GM10248 (cell line): Measurements from ENCODE around the gene CXCR4.
"Not testable (repeated sequence)": the region's sequence is repeated elsewhere in the genome, so short reads cannot be mapped to it uniquely, and the experiment has no call there.

Experiments
- CTCF ChIA-PET: fragments of 300-600 bp; sonication (Branson Sonifier 250); formaldehyde crosslinking; extraction: SDS; loops from one replicate; lab custom pipeline; 2021; ENCODE audit warnings: antibody characterized with exemption; lab: Yijun Ruan, JAX
- POLR2A ChIA-PET: fragments of 350-650 bp; sonication (Branson Sonifier 250); formaldehyde crosslinking; extraction: SDS; loops from one replicate; lab custom pipeline; 2020; ENCODE audit warnings: antibody characterized with exemption; lab: Yijun Ruan, JAX
- DNase-seq: peaks from one replicate; pipeline ENCODE4 v3.0.0; 2012; ENCODE audit errors: extremely low spot score
- TF ChIP-seq, protein P1 (sequence below): IDR thresholded peaks from 2 replicates; pipeline ENCODE4 v1.5.1; 2012; ENCODE audit warnings: mild to moderate bottlenecking, low read depth; ENCODE audit errors: extremely low read depth, missing control alignments, control extremely low read depth

CXCR4 gene

DNA sequence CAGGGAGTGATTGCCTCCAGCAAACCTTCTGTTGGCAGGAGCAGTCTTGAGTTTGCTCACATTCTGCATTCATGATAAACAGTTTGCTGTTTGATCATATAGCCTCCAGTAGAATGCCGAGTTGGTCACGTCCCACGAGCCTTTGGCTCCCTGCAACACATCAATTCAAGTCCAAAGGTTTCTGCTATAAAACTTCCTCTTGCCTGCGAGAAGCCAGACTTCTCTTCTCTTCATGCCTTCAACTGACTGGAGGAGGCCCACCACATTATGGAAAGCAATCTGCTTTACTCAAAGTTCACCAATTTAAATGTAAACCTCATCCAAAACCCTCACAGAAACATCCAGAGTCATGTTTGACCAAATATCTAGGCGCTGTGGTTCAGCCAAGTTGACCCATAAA lies 40.8 kb downstream of the CXCR4 start:
- TF ChIP-seq, protein P1, sequence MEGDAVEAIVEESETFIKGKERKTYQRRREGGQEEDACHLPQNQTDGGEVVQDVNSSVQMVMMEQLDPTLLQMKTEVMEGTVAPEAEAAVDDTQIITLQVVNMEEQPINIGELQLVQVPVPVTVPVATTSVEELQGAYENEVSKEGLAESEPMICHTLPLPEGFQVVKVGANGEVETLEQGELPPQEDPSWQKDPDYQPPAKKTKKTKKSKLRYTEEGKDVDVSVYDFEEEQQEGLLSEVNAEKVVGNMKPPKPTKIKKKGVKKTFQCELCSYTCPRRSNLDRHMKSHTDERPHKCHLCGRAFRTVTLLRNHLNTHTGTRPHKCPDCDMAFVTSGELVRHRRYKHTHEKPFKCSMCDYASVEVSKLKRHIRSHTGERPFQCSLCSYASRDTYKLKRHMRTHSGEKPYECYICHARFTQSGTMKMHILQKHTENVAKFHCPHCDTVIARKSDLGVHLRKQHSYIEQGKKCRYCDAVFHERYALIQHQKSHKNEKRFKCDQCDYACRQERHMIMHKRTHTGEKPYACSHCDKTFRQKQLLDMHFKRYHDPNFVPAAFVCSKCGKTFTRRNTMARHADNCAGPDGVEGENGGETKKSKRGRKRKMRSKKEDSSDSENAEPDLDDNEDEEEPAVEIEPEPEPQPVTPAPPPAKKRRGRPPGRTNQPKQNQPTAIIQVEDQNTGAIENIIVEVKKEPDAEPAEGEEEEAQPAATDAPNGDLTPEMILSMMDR: no peak
- CTCF ChIA-PET: interaction anchor here (2.0 kb wide), 1 partner anchor 15 kb away, joined by 4 read pairs; no protein-coding TSS in a partner anchor
- POLR2A ChIA-PET: no interaction called here
- DNase-seq: no peak

DNA sequence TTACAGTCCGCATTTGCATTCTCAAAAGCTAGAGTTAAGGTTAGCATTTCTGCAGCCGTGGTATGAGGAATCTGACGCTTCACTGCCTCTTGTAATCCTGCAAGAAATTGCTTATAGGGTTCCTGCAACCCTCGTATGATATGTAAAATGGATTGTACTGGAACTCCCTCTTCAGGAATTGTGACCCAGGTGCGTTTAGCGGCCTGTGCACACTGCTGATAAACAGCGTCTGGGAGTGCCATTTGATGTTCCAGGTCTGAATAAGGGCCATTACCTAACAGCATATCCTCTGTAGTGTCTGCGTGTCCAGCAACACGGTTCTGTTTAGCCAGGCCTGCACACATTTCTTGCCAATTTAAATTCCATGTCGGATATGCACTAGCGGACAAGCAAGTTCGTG lies 42.5 kb downstream of the CXCR4 start:
- no peak for DNase-seq

DNA sequence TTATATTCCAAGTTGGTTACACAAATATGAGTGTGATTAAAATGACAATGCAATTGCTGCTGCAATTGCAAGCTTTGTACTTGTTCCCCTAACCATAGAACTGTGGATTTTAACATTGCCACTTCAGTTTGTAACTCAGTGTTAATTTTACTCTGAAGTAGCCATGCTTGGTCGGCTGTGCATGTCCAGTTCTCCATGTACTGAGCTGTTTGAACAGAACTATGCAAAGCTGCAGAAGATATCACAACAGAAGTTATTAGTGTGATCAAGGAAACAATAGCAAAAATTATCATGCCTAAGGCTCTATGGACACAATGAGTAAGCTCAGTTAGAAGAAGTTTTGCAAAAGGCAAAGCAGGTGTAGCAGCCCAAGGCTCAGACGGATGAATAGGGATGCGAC lies 45.3 kb downstream of the CXCR4 start:
- no peak for DNase-seq
- POLR2A ChIA-PET: no interaction called here
- TF ChIP-seq, protein P1: no peak
- CTCF ChIA-PET: interaction anchor here (1.5 to 2.3 kb wide), 2 partner anchors 15 to 158 kb away, joined by 5 to 6 read pairs; no protein-coding TSS in a partner anchor

More for the DNA sequence above, 42.5 kb downstream of the CXCR4 start:
- ChIA-PET POLR2A (no interaction called here), CTCF (interaction anchor here (1.0 kb wide), 1 partner anchor 310 kb away, joined by 3 read pairs; no protein-coding TSS in a partner anchor)
- TF ChIP-seq, protein P1: no peak

DNA sequence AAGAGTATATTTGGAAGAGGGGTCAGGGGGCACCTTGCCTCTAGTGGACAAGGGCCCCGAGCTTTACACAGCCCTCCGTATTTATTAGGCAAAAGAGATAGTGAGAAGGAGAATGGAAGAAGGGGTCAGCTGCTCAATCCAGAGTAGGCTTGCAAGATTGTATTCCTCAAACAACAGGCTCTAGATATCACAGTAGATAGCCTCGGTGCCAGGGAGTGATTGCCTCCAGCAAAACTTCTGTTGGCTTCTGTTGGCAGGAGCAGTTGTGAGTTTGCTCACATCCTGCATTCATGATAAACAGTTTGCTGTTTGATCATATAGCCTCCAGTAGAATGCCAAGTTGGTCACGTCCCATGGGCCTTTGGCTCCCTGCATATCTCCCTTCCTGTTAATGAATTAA lies 46.1 kb downstream of the CXCR4 start:
- POLR2A ChIA-PET, DNase-seq: not testable (repeated sequence)
- CTCF ChIA-PET: interaction anchor here (1.0 to 2.3 kb wide), 2 partner anchors 12 to 14 kb away, joined by 3 to 6 read pairs; no protein-coding TSS in a partner anchor

DNA sequence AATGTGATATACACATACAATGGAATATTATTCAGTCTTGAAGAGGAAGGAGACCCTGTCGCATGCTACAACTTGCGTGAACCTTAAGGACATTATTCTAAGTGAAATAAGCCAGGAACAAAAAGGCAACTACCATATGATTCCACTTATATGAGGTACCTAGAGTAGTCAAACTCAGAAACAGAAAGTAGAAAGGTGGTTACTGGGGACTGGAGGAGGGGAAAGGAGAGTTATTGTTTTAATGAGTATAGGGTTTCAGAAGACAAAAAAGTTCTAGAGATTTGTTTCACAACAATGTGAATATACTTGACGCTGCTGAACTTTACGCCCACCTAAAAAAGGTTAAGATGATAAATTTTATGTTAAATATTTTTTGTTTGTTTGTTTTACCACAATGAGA lies 47.0 kb downstream of the CXCR4 start:
- no peak for DNase-seq
- ChIA-PET CTCF (interaction anchor here (1.0 to 2.3 kb wide), 3 partner anchors 12 to 13 kb away, joined by 3 to 6 read pairs (median 5); no protein-coding TSS in a partner anchor), POLR2A (no interaction called here)
- TF ChIP-seq, protein P1: no peak

DNA sequence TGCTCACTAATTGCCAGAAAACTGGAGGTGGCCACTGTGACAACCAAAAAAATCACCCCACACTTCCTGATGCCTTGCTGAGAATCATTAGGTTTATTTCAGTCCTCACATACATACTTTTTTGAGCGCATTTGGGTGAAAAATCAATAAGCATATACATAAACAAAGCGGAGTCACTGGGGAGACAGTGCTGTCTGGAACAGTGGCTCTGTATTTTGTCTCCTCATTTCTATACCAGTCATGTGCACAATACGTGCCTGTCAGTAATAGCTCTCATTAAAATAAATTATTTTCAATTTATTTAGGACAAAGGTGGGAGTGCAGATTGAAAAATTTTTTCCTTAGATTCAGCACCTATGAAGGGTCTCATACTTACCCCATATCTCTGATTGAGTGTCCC lies 48.2 kb downstream of the CXCR4 start:
- POLR2A ChIA-PET: no interaction called here
- TF ChIP-seq, protein P1: no peak
- CTCF ChIA-PET: interaction anchor here (1.3 to 2.0 kb wide), 2 partner anchors 11 to 13 kb away, joined by 3 to 5 read pairs; no protein-coding TSS in a partner anchor
- DNase-seq: no peak

DNA sequence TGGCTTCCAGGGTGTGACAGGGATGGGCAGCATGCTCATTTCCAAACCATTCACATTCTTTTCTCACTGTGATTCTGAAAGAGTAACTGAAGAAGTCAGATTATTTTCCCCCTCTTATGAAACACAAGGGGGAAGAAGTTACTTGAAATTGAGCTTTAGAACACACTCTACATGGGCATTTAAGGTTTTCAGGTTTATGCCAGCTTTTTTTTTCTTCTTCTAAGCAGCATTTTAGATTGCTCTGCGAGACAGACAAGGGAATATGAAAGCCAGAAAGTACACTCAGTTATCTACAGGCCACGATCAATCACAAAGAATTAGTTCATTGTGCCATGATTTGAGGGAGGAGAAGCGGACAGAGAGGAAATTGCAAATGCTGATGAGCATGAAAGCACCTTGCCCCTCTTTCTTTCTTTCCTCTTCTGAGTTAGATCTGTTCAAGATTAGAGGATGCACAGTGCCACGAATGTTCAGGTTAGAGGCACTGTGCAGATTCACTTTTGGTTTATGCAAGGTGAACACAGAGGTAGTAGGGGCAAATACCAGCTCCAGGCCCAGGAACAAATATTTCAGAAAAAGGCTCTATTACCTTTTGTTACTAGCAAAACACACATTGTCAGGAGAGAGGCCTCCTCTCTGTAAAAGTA lies 49.2 kb downstream of the CXCR4 start:
- TF ChIP-seq, protein P1: no peak
- POLR2A ChIA-PET: no interaction called here
- CTCF ChIA-PET: interaction anchor here (1.1 to 2.0 kb wide), 4 partner anchors 10 to 291 kb away, joined by 3 to 5 read pairs (median 3); no protein-coding TSS in a partner anchor
- no peak for DNase-seq
